RWPE1 (cell line): ENCODE measurements around the gene RPUSD2.

ENCODE experiments used
- CTCF ChIA-PET: fragments of 350-600 bp; sonication (Branson Sonifier 250); formaldehyde crosslinking; extraction: SDS; loops from one replicate; lab custom pipeline; 2021; lab: Yijun Ruan, JAX
- POLR2A ChIA-PET: fragments of 400-600 bp; formaldehyde crosslinking; extraction: SDS; loops from one replicate; lab custom pipeline; 2020; ENCODE audit warnings: antibody characterized with exemption; ENCODE audit not compliant: low non-redundant PET; lab: Yijun Ruan, JAX
- DNase-seq: peaks from one replicate; pipeline ENCODE4 v3.0.0; 2012; ENCODE audit warnings: low spot score
- H3K27ac ChIP-seq: fragments of 450-650 bp; 2 replicates; pipeline ENCODE4 v1.5.1; 2017
- CTCF ChIP-seq: fragments of 450-650 bp; conservative IDR thresholded peaks from 2 replicates; pipeline ENCODE4 v1.5.1; 2017; ENCODE audit warnings: low read depth, mild to moderate bottlenecking

Gene RPUSD2

GRCh38 chr15:40548610-40549009 is 20.5 kb upstream of the RPUSD2 start:
- POLR2A ChIA-PET, result no interaction called here
- no peak for DNase-seq
- CTCF ChIA-PET, result no interaction called here
- no peak overlapping the region for H3K27ac ChIP-seq
- TF ChIP-seq CTCF, result no peak

GRCh38 chr15:40549894-40550293 is 19.2 kb upstream of the RPUSD2 start:
- no peak overlapping the region for H3K27ac ChIP-seq
- no peak for DNase-seq
- no peak for TF ChIP-seq CTCF
- POLR2A ChIA-PET, result no interaction called here
- CTCF ChIA-PET, result interaction anchor here (0.7 kb wide), 1 partner anchor 40 kb away, joined by 3 read pairs; no protein-coding TSS in a partner anchor

GRCh38 chr15:40550341-40551037 is 18.6 kb upstream of the RPUSD2 start:
- no peak overlapping the region for H3K27ac ChIP-seq
- ChIA-PET POLR2A (no interaction called here), CTCF (interaction anchor here (0.7 kb wide), 1 partner anchor 39 kb away, joined by 3 read pairs; no protein-coding TSS in a partner anchor)
- DNase-seq, result no peak
- TF ChIP-seq CTCF, result no peak

GRCh38 chr15:40554161-40554525 is 15.0 kb upstream of the RPUSD2 start:
- CTCF ChIA-PET, result interaction anchor here (1.0 kb wide), 1 partner anchor 36 kb away, joined by 3 read pairs; no protein-coding TSS in a partner anchor
- DNase-seq, result no peak
- no peak for TF ChIP-seq CTCF
- no peak overlapping the region for H3K27ac ChIP-seq
- POLR2A ChIA-PET, result interaction anchor here (0.6 kb wide), 1 partner anchor 66 kb away, joined by 4 read pairs; no protein-coding TSS in a partner anchor

GRCh38 chr15:40555876-40556275 is 13.2 kb upstream of the RPUSD2 start:
- ChIA-PET POLR2A (no interaction called here), CTCF (interaction anchor here (1.1 kb wide), 1 partner anchor 29 kb away, joined by 5 read pairs; no protein-coding TSS in a partner anchor)
- no peak for TF ChIP-seq CTCF
- DNase-seq, result no peak
- H3K27ac ChIP-seq, result no peak overlapping the region

- ChIA-PET CTCF (interaction anchor here (0.6 kb wide), 2 partner anchors 11 to 526 kb away, joined by 3 read pairs; no protein-coding TSS in a partner anchor), POLR2A (no interaction called here)
- peak overlapping the region; percentile 45 for H3K27ac ChIP-seq
Measured at GRCh38 chr15:40558952-40559742, 10.0 kb upstream of the RPUSD2 start.

More at GRCh38 chr15:40558952-40559742, 10.0 kb upstream of the RPUSD2 start:
- no peak for DNase-seq
- TF ChIP-seq CTCF, result no peak
